Spleen (tissue), 7 donors: ENCODE data around the gene TTC23L.

Experiments used
- POLR2A ChIP-seq, 3 donors: fragments of 450-650 bp; IDR thresholded peaks; one replicate each; pipeline ENCODE4 v1.5.1; 2017; ENCODE audit warnings: antibody characterized with exemption in 3 of 3, mild to moderate bottlenecking in 1 of 3
- TF ChIP-seq, protein P1 (sequence below), 11 experiments: fragments of 200-600 bp in 7 of 11; fragments of 450-650 bp in 4 of 11; sonication (generic) in 4 of 11; IDR thresholded peaks in 8 of 11; conservative IDR thresholded peaks in 3 of 11; 1 replicate in 7 of 11; 2 replicates in 4 of 11; pipeline versions ENCODE4 v1.4.0 to v1.8.0; 2016 to 2021; ENCODE audit warnings: antibody characterized with exemption in 11 of 11, inconsistent platforms in 4 of 11, mild to moderate bottlenecking in 1 of 11
- donor health status: DM: no; HTN: no; CAD: no; lungs with moderate emphysema.
- donor health status: DM: no; HTN: no; CAD: no.
- donor health status: DM: no; HTN: no; CAD: no.

GRCh38 chr5:34929134-34929719 lies 90.3 kb downstream of the TTC23L start, which contains the start of gene DNAJC21:
- TF ChIP-seq, protein P1, sequence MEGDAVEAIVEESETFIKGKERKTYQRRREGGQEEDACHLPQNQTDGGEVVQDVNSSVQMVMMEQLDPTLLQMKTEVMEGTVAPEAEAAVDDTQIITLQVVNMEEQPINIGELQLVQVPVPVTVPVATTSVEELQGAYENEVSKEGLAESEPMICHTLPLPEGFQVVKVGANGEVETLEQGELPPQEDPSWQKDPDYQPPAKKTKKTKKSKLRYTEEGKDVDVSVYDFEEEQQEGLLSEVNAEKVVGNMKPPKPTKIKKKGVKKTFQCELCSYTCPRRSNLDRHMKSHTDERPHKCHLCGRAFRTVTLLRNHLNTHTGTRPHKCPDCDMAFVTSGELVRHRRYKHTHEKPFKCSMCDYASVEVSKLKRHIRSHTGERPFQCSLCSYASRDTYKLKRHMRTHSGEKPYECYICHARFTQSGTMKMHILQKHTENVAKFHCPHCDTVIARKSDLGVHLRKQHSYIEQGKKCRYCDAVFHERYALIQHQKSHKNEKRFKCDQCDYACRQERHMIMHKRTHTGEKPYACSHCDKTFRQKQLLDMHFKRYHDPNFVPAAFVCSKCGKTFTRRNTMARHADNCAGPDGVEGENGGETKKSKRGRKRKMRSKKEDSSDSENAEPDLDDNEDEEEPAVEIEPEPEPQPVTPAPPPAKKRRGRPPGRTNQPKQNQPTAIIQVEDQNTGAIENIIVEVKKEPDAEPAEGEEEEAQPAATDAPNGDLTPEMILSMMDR (IDR thresholded peaks at IDR 0.05 in 8 of 11, conservative IDR thresholded peaks at IDR 0.05 in 3 of 11): peak in 2 of 11 experiments; percentile 19 to 37
- no peak for TF ChIP-seq POLR2A (IDR thresholded peaks at IDR 0.05)
